Keratinocyte (primary cell): ENCODE results near the gene ESF1. TPM values are rescaled to one million over a fixed set of nuclear protein-coding genes. Genes with fewer than 3 reads are reported as not detected.

Source experiments
- DNase-seq: peaks from one replicate; pipeline ENCODE4 v3.0.0-alpha.2; 2011; ENCODE audit warnings: low read depth, missing footprints, low spot score
- FAIRE-seq: peaks from 2 replicates; lab custom pipeline; 2011; peaks lifted over from hg19 to GRCh38; lab: Jason Lieb, UNC
- H2AFZ ChIP-seq: 2 replicates; pipeline ENCODE4 v1.6.0; 2012; ENCODE audit warnings: low read length, control low read depth, inconsistent platforms; ENCODE audit not compliant: control insufficient read depth
- H3K27ac ChIP-seq: 2 replicates; pipeline ENCODE4 v1.5.1; 2011; ENCODE audit warnings: low read length; ENCODE audit not compliant: control insufficient read depth, insufficient read depth
- H3K27me3 ChIP-seq: 3 replicates; pipeline ENCODE4 v1.6.0; 2011; ENCODE audit warnings: low read length; ENCODE audit not compliant: control insufficient read depth, insufficient read depth; ENCODE audit errors: extremely low read depth
- H3K36me3 ChIP-seq, 2 experiments: 2 replicates in 1 of 2; 3 replicates in 1 of 2; pipeline ENCODE4 v1.5.1; 2011; ENCODE audit warnings: low read length in 2 of 2, mild to moderate bottlenecking in 1 of 2; ENCODE audit not compliant: control insufficient read depth in 2 of 2, insufficient read depth in 2 of 2; ENCODE audit errors: extremely low read depth in 1 of 2
- H3K4me1 ChIP-seq: 3 replicates; pipeline ENCODE4 v1.5.1; 2011; ENCODE audit warnings: low read length; ENCODE audit not compliant: control insufficient read depth, insufficient read depth; ENCODE audit errors: extremely low read depth
- H3K4me2 ChIP-seq: 3 replicates; pipeline ENCODE4 v1.6.0; 2011; ENCODE audit warnings: low read depth, low read length; ENCODE audit not compliant: control insufficient read depth, insufficient read depth; ENCODE audit errors: extremely low read depth
- H3K4me3 ChIP-seq, 3 experiments: fragments of 200-600 bp in 1 of 3; sonication (generic) in 1 of 3; 2 replicates in 2 of 3; 3 replicates in 1 of 3; pipeline ENCODE4 v1.5.1; 2011 to 2016; ENCODE audit warnings: low read length in 3 of 3, mild to moderate bottlenecking in 3 of 3, control low read depth in 2 of 3, inconsistent platforms in 1 of 3, low read depth in 1 of 3, mixed read lengths in 1 of 3, mixed run types in 1 of 3, moderate library complexity in 1 of 3; ENCODE audit not compliant: control insufficient read depth in 2 of 3, insufficient read depth in 2 of 3; ENCODE audit errors: extremely low read depth in 1 of 3
- H3K79me2 ChIP-seq: 2 replicates; pipeline ENCODE4 v1.6.0; 2012; ENCODE audit warnings: low read length; ENCODE audit not compliant: control insufficient read depth, insufficient read depth
- H3K9ac ChIP-seq: 3 replicates; pipeline ENCODE4 v1.6.0; 2011; ENCODE audit warnings: low read length; ENCODE audit not compliant: control insufficient read depth, insufficient read depth; ENCODE audit errors: extremely low read depth
- H3K9me1 ChIP-seq: 3 replicates; pipeline ENCODE4 v1.6.0; 2011; ENCODE audit warnings: low read length; ENCODE audit not compliant: control insufficient read depth, insufficient read depth; ENCODE audit errors: extremely low read depth
- H3K9me3 ChIP-seq: 2 replicates; pipeline ENCODE4 v1.5.1; 2012; ENCODE audit warnings: low read depth, low read length; ENCODE audit not compliant: control insufficient read depth
- H4K20me1 ChIP-seq: 3 replicates; pipeline ENCODE4 v1.6.0; 2011; ENCODE audit warnings: low read length; ENCODE audit not compliant: control insufficient read depth, insufficient read depth; ENCODE audit errors: extremely low read depth
- CTCF ChIP-seq, 3 experiments: IDR thresholded peaks in 1 of 3; conservative IDR thresholded peaks in 1 of 3; optimal IDR thresholded peaks in 1 of 3; 2 replicates in 2 of 3; 3 replicates in 1 of 3; pipeline versions ENCODE3 to v1.5.1; 2011; ENCODE audit warnings: low read length in 3 of 3, mild to moderate bottlenecking in 3 of 3, moderate library complexity in 2 of 3, control low read depth in 1 of 3, inconsistent platforms in 1 of 3; ENCODE audit not compliant: insufficient read depth in 2 of 3; ENCODE audit errors: extremely low read depth in 1 of 3
- EZH2 ChIP-seq: IDR thresholded peaks from one replicate; pipeline ENCODE4 v1.6.1; 2012; ENCODE audit warnings: inconsistent platforms, mild to moderate bottlenecking, low read length, moderate library complexity
- dilution Hi-C: fragments of 300-500 bp; cut with MboI; formaldehyde crosslinking; loops from one replicate; pipeline ENCODE4 v1.7.0; 2020; ENCODE audit warnings: low sequenced_read_pairs; ENCODE audit not compliant: extremely low pct_ligation_motif_present
- polyA plus RNA-seq, 5 experiments: library from polyadenylated mRNA; depleted of rRNA in 3 of 5; stranded (reverse) in 3 of 5; stranded (forward) in 1 of 5; unstranded in 1 of 5; fragments of >200 nt; gene quantifications; 1 replicate in 1 of 5; 2 replicates in 3 of 5; 3 replicates in 1 of 5; pipeline versions ENCODE4 v1.2.1 to v1.2.3, GENCODE V29; 2011 to 2012; ENCODE audit warnings: missing spikeins in 2 of 5, low read depth in 1 of 5, low replicate concordance in 1 of 5

The ESF1 gene
- polyA plus RNA-seq, 1 donor (not counting 4 experiments of a cell fraction or from before 2014, with no cell fraction given) = 10.8 TPM

DNA sequence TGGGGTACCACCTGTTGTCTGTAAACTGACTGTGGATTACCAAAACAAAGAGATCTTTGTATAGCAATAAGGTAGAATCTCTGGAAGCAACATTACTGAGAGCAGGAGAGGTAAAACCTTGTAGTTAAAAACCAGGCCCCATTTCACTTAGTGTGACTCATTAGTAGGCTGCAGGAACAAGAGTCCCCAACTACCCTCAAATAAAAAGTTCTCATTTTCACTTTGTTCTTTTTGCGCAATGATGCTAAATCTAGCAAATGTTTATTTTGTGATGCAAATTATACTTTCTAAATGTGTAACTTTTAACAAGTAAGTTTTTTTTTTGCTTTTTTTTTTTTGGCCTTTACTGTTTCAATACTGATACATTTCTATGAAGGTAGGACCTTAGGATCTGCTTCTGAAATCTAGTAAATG, 67.1 kb downstream of the ESF1 start:
- no peak for DNase-seq
- H3K9me1 ChIP-seq = no peaks in the 10 kb centered on the region
- H3K27ac ChIP-seq = no peak overlapping the region
- no peak for FAIRE-seq
- TF ChIP-seq CTCF (optimal IDR thresholded peaks at IDR 0.05 in 1 of 3, IDR thresholded peaks at IDR 0.05 in 1 of 3, conservative IDR thresholded peaks at IDR 0.05 in 1 of 3; ENCODE audit: extremely low read depth in 1 of 3, insufficient read depth in 2 of 3, low read length in 3 of 3) (no peak), EZH2 (no peak)
- dilution Hi-C loops = no loop called here
- H2AFZ ChIP-seq = no peak overlapping the region
- H3K4me3 ChIP-seq = no peak overlapping the region
- peaks cover 4 to 8% of the 10 kb centered on the region in 2 experiments for H3K36me3 ChIP-seq
- no peak overlapping the region for H3K9ac ChIP-seq
- H3K9me3 ChIP-seq = no peaks in the 10 kb centered on the region
- no peaks in the 10 kb centered on the region for H4K20me1 ChIP-seq
- H3K4me2 ChIP-seq = no peak overlapping the region
- no peaks in the 10 kb centered on the region for H3K4me1 ChIP-seq
- H3K79me2 ChIP-seq = no peaks in the 10 kb centered on the region
- H3K27me3 ChIP-seq = no peaks in the 10 kb centered on the region

DNA sequence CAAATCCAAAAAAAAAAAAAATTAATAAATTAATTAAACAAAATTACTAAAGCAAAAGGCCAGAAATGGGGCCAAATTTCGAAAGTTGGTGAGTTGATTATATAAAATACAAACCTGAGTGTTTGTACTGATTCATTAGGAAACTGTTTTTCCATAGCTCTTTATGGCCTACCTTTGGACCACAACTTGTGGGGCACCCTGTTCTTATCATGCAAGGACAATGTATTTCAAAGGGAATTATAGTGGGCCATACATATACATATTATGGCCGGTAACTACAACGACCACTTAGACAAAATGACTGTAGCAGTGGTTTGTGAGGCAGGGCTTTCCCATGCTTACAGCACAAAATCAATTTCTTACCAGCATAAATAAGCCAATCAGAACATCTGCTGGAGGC, 69.5 kb downstream of the ESF1 start:
- Histone ChIP-seq H3K9me1 (no peaks in the 10 kb centered on the region), H3K9me3 (no peaks in the 10 kb centered on the region), H3K4me3 (no peak overlapping the region), H3K79me2 (no peaks in the 10 kb centered on the region), H2AFZ (no peak overlapping the region), H3K4me2 (no peak overlapping the region), H3K27ac (no peak overlapping the region), H3K36me3 (peaks cover 4 to 6% of the 10 kb centered on the region in 2 experiments), H3K9ac (no peak overlapping the region), H3K4me1 (no peaks in the 10 kb centered on the region), H3K27me3 (no peaks in the 10 kb centered on the region), H4K20me1 (no peaks in the 10 kb centered on the region)
- FAIRE-seq = no peak
- dilution Hi-C loops = no loop called here
- DNase-seq = no peak
- TF ChIP-seq EZH2 = no peak
- TF ChIP-seq CTCF (optimal IDR thresholded peaks at IDR 0.05 in 1 of 3, IDR thresholded peaks at IDR 0.05 in 1 of 3, conservative IDR thresholded peaks at IDR 0.05 in 1 of 3; ENCODE audit: extremely low read depth in 1 of 3, insufficient read depth in 2 of 3, low read length in 3 of 3) = no peak
